ENCODE measurements around the gene ETFA.
A peak's percentile ranks its signal among the peaks of the same experiment; 100 is the strongest.

The ETFA gene

DNA sequence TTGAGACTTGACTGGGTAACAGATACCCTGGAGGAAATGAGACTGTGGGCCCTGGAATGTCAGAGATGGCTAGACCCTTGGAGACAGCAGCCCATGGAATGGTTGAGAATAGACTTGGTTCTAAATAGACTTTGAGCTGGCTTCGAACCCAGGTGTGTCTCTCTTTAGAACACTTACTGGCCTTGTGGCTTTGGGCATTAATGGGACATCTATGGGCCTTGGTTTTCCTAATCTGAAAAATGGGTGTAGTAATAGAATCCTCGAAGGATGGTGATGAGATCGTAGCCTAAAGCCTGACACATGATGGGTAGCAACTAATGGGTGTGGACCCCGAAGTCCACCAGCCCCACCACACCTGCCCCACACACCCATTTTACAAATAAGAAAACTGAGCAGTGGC is 132.2 kb downstream of the ETFA start:
- CTCF ChIA-PET, result interaction anchor here (1.2 kb wide), 1 partner anchor 12 kb away, joined by 3 read pairs; no protein-coding TSS in a partner anchor
- Histone ChIP-seq H3K36me3 (ENCODE audit: control insufficient read depth in 2 of 2, insufficient read depth in 1 of 2, low read length in 2 of 2) (no peaks in the 10 kb centered on the region), H3K4me1 (ENCODE audit: control insufficient read depth, insufficient read depth, low read length) (no peaks in the 10 kb centered on the region), H3K4me3 (ENCODE audit: low read depth, low read length) (no peak overlapping the region), H3K27ac (ENCODE audit: extremely low read depth, low read depth, low read length) (no peak overlapping the region), H3K9me3 (ENCODE audit: control insufficient read depth, insufficient read depth, low read depth, low read length) (no peaks in the 10 kb centered on the region)
- TF ChIP-seq ZNF629 (tag by site-specific recombination; IDR thresholded peaks at IDR 0.05) (no peak), ZBTB48 (tag by site-specific recombination; IDR thresholded peaks at IDR 0.05) (no peak), ZNF248 (tag by site-specific recombination; IDR thresholded peaks at IDR 0.05) (no peak)
- TF ChIP-seq, protein P1, sequence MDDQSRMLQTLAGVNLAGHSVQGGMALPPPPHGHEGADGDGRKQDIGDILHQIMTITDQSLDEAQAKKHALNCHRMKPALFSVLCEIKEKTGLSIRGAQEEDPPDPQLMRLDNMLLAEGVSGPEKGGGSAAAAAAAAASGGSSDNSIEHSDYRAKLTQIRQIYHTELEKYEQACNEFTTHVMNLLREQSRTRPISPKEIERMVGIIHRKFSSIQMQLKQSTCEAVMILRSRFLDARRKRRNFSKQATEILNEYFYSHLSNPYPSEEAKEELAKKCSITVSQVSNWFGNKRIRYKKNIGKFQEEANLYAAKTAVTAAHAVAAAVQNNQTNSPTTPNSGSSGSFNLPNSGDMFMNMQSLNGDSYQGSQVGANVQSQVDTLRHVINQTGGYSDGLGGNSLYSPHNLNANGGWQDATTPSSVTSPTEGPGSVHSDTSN (CRISPR knock-in tag; IDR thresholded peaks at IDR 0.05), result no peak
- POLR2A ChIA-PET, result no interaction called here

- ChIA-PET POLR2A (interaction anchor here (0.5 kb wide), 1 partner anchor 50 kb away, joined by 5 read pairs; no protein-coding TSS in a partner anchor), CTCF (interaction anchor here (1.2 kb wide), 1 partner anchor 13 kb away, joined by 3 read pairs; no protein-coding TSS in a partner anchor)
- H3K4me1 ChIP-seq (ENCODE audit: control insufficient read depth, insufficient read depth, low read length), result no peaks in the 10 kb centered on the region
- TF ChIP-seq OVOL3 (tag by site-specific recombination; IDR thresholded peaks at IDR 0.05), result no peak
- peak; percentile 46; the same call in 1 of the 2 replicates for TF ChIP-seq ZIC2 (tag by site-specific recombination; IDR thresholded peaks at IDR 0.05)
- no peak overlapping the region for H3K27ac ChIP-seq (ENCODE audit: extremely low read depth, low read depth, low read length)
- H3K9me3 ChIP-seq (ENCODE audit: control insufficient read depth, insufficient read depth, low read depth, low read length), result no peaks in the 10 kb centered on the region
- no peak overlapping the region for H3K4me3 ChIP-seq (ENCODE audit: low read depth, low read length)
- H3K36me3 ChIP-seq (ENCODE audit: control insufficient read depth in 2 of 2, insufficient read depth in 1 of 2, low read length in 2 of 2), result no peaks in the 10 kb centered on the region
Measured at GRCh38 chr15:76178296-76179000, 132.8 kb downstream of the ETFA start.

DNA sequence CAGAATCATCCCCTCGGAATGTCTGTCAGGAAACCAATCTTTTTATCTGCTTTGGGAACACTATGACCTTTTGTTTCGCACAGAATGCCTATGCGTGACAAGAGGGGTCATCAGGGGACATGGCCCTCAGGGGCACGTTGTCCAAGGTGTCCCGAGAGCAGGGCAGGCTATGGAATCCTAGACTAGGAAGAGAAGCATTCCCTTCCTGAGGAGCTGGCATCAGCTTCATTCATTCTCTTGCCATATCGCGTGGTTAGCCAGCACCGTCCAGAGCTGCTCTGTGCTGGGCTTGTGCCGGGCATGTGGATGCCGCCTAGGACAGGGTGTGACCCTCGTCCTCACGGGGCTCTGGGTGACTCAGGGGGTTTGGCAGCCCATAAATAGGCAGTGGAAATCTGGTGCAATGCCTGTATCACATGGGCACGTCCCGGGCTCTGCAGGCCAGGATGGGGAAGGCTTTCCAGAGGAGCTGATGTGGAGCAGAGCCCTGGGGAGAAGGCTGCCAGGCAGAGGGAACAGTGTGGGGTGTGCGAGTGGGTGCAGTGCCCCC is 133.7 kb downstream of the ETFA start:
- Histone ChIP-seq H3K4me3 (ENCODE audit: low read depth, low read length) (no peak overlapping the region), H3K27ac (ENCODE audit: extremely low read depth, low read depth, low read length) (no peak overlapping the region), H3K36me3 (ENCODE audit: control insufficient read depth in 2 of 2, insufficient read depth in 1 of 2, low read length in 2 of 2) (no peaks in the 10 kb centered on the region), H3K4me1 (ENCODE audit: control insufficient read depth, insufficient read depth, low read length) (no peaks in the 10 kb centered on the region), H3K9me3 (ENCODE audit: control insufficient read depth, insufficient read depth, low read depth, low read length) (no peaks in the 10 kb centered on the region)
- POLR2A ChIA-PET, result no interaction called here
- CTCF ChIA-PET, result no interaction called here
- TF ChIP-seq GLIS2 (tag by site-specific recombination; IDR thresholded peaks at IDR 0.05), result no peak
- TF ChIP-seq TCF7L2 (IDR thresholded peaks at IDR 0.05; ENCODE audit: borderline replicate concordance, low read depth, low read length), result no peak
- TF ChIP-seq ZNF623 (tag by site-specific recombination; IDR thresholded peaks at IDR 0.05), result no peak
- no peak for TF ChIP-seq ZNF837 (tag by site-specific recombination; IDR thresholded peaks at IDR 0.05)
- TF ChIP-seq ZNF239 (tag by site-specific recombination; IDR thresholded peaks at IDR 0.05), result no peak
- TF ChIP-seq ZXDB (tag by site-specific recombination; IDR thresholded peaks at IDR 0.05), result no peak
- no peak for TF ChIP-seq ZNF555 (tag by site-specific recombination; conservative IDR thresholded peaks at IDR 0.05)
- TF ChIP-seq ZNF202 (tag by site-specific recombination; IDR thresholded peaks at IDR 0.05; ENCODE audit: borderline replicate concordance), result no peak
- TF ChIP-seq, protein P2, sequence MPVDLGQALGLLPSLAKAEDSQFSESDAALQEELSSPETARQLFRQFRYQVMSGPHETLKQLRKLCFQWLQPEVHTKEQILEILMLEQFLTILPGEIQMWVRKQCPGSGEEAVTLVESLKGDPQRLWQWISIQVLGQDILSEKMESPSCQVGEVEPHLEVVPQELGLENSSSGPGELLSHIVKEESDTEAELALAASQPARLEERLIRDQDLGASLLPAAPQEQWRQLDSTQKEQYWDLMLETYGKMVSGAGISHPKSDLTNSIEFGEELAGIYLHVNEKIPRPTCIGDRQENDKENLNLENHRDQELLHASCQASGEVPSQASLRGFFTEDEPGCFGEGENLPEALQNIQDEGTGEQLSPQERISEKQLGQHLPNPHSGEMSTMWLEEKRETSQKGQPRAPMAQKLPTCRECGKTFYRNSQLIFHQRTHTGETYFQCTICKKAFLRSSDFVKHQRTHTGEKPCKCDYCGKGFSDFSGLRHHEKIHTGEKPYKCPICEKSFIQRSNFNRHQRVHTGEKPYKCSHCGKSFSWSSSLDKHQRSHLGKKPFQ (tag by site-specific recombination; IDR thresholded peaks at IDR 0.05), result no peak
- TF ChIP-seq ZNF529 (tag by site-specific recombination; IDR thresholded peaks at IDR 0.05; ENCODE audit: insufficient replicate concordance), result no peak
- TF ChIP-seq, protein P3, sequence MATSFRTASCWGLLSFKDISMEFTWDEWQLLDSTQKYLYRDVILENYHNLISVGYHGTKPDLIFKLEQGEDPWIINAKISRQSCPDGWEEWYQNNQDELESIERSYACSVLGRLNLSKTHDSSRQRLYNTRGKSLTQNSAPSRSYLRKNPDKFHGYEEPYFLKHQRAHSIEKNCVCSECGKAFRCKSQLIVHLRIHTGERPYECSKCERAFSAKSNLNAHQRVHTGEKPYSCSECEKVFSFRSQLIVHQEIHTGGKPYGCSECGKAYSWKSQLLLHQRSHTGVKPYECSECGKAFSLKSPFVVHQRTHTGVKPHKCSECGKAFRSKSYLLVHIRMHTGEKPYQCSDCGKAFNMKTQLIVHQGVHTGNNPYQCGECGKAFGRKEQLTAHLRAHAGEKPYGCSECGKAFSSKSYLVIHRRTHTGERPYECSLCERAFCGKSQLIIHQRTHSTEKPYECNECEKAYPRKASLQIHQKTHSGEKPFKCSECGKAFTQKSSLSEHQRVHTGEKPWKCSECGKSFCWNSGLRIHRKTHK (tag by site-specific recombination; IDR thresholded peaks at IDR 0.05), result no peak
- no peak for TF ChIP-seq ZFP69B (tag by site-specific recombination; IDR thresholded peaks at IDR 0.05)
- TF ChIP-seq KLF8 (tag by site-specific recombination; IDR thresholded peaks at IDR 0.05), result no peak
- TF ChIP-seq, protein P1 (CRISPR knock-in tag; IDR thresholded peaks at IDR 0.05), result no peak
- TF ChIP-seq SCRT1 (tag by site-specific recombination; IDR thresholded peaks at IDR 0.05; ENCODE audit: borderline replicate concordance), result no peak

All from HEK293 (cell line).